Measurements from ENCODE around the gene CCDC112. TPM values are rescaled to one million over a fixed set of nuclear protein-coding genes. Genes with fewer than 3 reads are reported as not detected.

CCDC112 gene
- total and polyA plus RNA-seq, 2 of the 13 experiments (the other 11 are each of a cell fraction or from before 2014, with no cell fraction given) = 1.1 to 2.8 TPM

GRCh38 chr5:115246361-115246991 is 50.0 kb downstream of the CCDC112 start (continued):
- TF ChIP-seq ZNF740 (CRISPR knock-in tag; IDR thresholded peaks at IDR 0.05) (no peak), ZNF431 (CRISPR knock-in tag; IDR thresholded peaks at IDR 0.05; ENCODE audit: borderline replicate concordance, low read depth) (no peak), SMC3 (IDR thresholded peaks at IDR 0.05; ENCODE audit: low read length) (peak; percentile 74), ZFYVE20 (CRISPR knock-in tag; IDR thresholded peaks at IDR 0.05; ENCODE audit: borderline replicate concordance, low read depth) (no peak)

DNA sequence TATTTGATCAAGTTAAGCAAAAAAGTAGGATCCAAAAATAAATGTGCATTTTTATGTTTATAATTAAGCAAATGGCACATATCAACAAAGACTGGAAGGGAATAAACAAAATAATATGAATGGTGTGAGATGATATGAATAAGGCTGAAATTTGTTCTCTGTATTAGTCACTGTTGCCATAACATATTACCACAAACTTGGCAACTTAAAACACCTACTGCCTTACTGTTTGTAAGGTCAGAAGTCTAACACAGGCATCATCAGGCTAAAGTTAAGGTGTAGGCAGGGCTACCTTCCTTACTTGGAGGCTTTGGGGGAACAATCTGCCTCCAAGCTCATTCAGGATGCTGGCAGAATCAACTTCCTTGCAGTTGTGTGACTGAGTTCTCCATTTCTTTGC is 53.0 kb downstream of the CCDC112 start:
- H4K20me1 ChIP-seq (ENCODE audit: insufficient read depth, low read length) = no peaks in the 10 kb centered on the region
- TF ChIP-seq RXRA (CRISPR knock-in tag; IDR thresholded peaks at IDR 0.05) (no peak), TBX3 (IDR thresholded peaks at IDR 0.05; ENCODE audit: borderline replicate concordance) (peak; percentile 17; the same call in 1 of the 2 replicates), ZBTB25 (CRISPR knock-in tag; IDR thresholded peaks at IDR 0.05) (no peak), ZNF674 (CRISPR knock-in tag; IDR thresholded peaks at IDR 0.05; ENCODE audit: low read depth) (no peak)
- no peak overlapping the region for H3K4me2 ChIP-seq (ENCODE audit: low read depth, low read length)
- ChIA-PET POLR2A (no interaction called here), CTCF (ENCODE audit: low intra/inter-chr PET ratio, low total read pairs) (no interaction called here)
- DNase-seq (ENCODE audit: low spot score) (no peak), FAIRE-seq (no peak), ATAC-seq (peak; percentile 35; the same call in 2 of the 3 replicates)
- H2AFZ ChIP-seq (ENCODE audit: low read length) = no peak overlapping the region
- BruUV-seq (replicated peaks) = no TSS peak
- H3K9me3 ChIP-seq (ENCODE audit: low read length) = no peaks in the 10 kb centered on the region
- peak overlapping the region; percentile 79 for H3K27ac ChIP-seq (ENCODE audit: extremely low read length, insufficient read depth, low read length)
- H3K27me3 ChIP-seq (ENCODE audit: control insufficient read depth in 1 of 2, insufficient read depth in 2 of 2, low read length in 2 of 2) = no peaks in the 10 kb centered on the region
- H3K4me3 ChIP-seq (replicated peaks in 1 of 3; ENCODE audit: insufficient read depth in 1 of 3, low read depth in 2 of 3, low read length in 3 of 3) = no peak overlapping the region
- intact Hi-C loops (cut with micrococcal nuclease; ENCODE audit: unreplicated experiment) (loop anchor here (5.0 kb wide), 1 partner anchor 61 kb away; no protein-coding TSS in a partner anchor), in situ Hi-C loops (cut with HindIII; ENCODE audit: extremely low pct_ligation_motif_present, low pct_unique_long_range_greater_than_20kb) (no loop called here)
- H3K4me1 ChIP-seq (ENCODE audit: insufficient read depth, low read length) = peaks cover 53% of the 10 kb centered on the region
- H3K36me3 ChIP-seq (replicated peaks in 1 of 2; ENCODE audit: control insufficient read depth in 1 of 2, insufficient read depth in 2 of 2, low read length in 2 of 2) = peaks cover 2 to 19% of the 10 kb centered on the region in 2 experiments
- peaks cover 4% of the 10 kb centered on the region for H3K79me2 ChIP-seq (ENCODE audit: insufficient read depth, low read length)
- H3K9ac ChIP-seq (ENCODE audit: insufficient read depth, low read depth, low read length) = no peak overlapping the region
